MM.1S (cell line): ENCODE results near the gene C20orf96.

Experiments used
- DNase-seq: peaks from one replicate; pipeline ENCODE4 v3.0.0-alpha.2; 2015
- H2AFZ ChIP-seq: fragments of 300-600 bp; sonication (generic); 2 replicates; pipeline ENCODE4 v1.6.0; 2016; ENCODE audit warnings: antibody characterized with exemption, low read length
- H3F3A ChIP-seq: fragments of 300-600 bp; sonication (generic); 2 replicates; pipeline ENCODE4 v1.6.1; 2016; ENCODE audit warnings: mild to moderate bottlenecking, antibody characterized with exemption, low read length, moderate library complexity, mixed read lengths; ENCODE audit not compliant: insufficient read depth
- H3K27ac ChIP-seq: fragments of 300-600 bp; sonication (generic); 2 replicates; pipeline ENCODE4 v1.5.1; 2016; ENCODE audit warnings: mild to moderate bottlenecking, low read length
- H3K27me3 ChIP-seq: fragments of 300-600 bp; sonication (generic); replicated peaks from 2 replicates; pipeline ENCODE4 v1.6.0; 2016; ENCODE audit warnings: low read length; ENCODE audit not compliant: insufficient read depth
- H3K36me3 ChIP-seq: fragments of 300-600 bp; sonication (generic); replicated peaks from 2 replicates; pipeline ENCODE4 v1.6.1; 2016; ENCODE audit warnings: mild to moderate bottlenecking, low read length, mixed read lengths; ENCODE audit not compliant: insufficient read depth
- H3K4me1 ChIP-seq: fragments of 300-600 bp; sonication (generic); 2 replicates; pipeline ENCODE4 v1.6.1; 2016; ENCODE audit warnings: low read length, mixed read lengths
- H3K4me2 ChIP-seq: fragments of 300-600 bp; sonication (generic); 2 replicates; pipeline ENCODE4 v1.6.0; 2016; ENCODE audit warnings: low read depth, low read length
- H3K4me3 ChIP-seq: fragments of 300-600 bp; sonication (generic); 2 replicates; pipeline ENCODE4 v1.5.1; 2016; ENCODE audit warnings: low read length, mixed read lengths
- H3K79me2 ChIP-seq: fragments of 300-600 bp; sonication (generic); 2 replicates; pipeline ENCODE4 v1.6.1; 2016; ENCODE audit warnings: mixed run types, low read length, mixed read lengths
- H3K9ac ChIP-seq: fragments of 300-600 bp; sonication (generic); 2 replicates; pipeline ENCODE4 v1.6.1; 2016; ENCODE audit warnings: low read length, mixed read lengths
- H3K9me2 ChIP-seq: fragments of 300-600 bp; sonication (generic); replicated peaks from 2 replicates; pipeline ENCODE4 v1.6.1; 2016; ENCODE audit warnings: mild to moderate bottlenecking, low read length, mixed read lengths; ENCODE audit not compliant: insufficient read depth
- H3K9me3 ChIP-seq: fragments of 300-600 bp; sonication (generic); replicated peaks from 2 replicates; pipeline ENCODE4 v1.6.1; 2016; ENCODE audit warnings: mild to moderate bottlenecking, low read length, mixed read lengths; ENCODE audit not compliant: insufficient read depth
- H4K20me1 ChIP-seq: fragments of 300-600 bp; sonication (generic); 2 replicates; pipeline ENCODE4 v1.6.1; 2016; ENCODE audit warnings: mild to moderate bottlenecking, low read length, moderate library complexity, mixed read lengths; ENCODE audit not compliant: insufficient read depth
- CTCF ChIP-seq: fragments of 300-600 bp; sonication (generic); IDR thresholded peaks from 2 replicates; pipeline ENCODE4 v1.5.1; 2016; ENCODE audit warnings: antibody characterized with exemption, low read length, mixed read lengths
- EZH2 ChIP-seq: fragments of 300-600 bp; sonication (generic); optimal IDR thresholded peaks from 2 replicates; pipeline ENCODE3; 2017; ENCODE audit warnings: low read depth, mild to moderate bottlenecking, antibody characterized with exemption, low read length, mixed read lengths
- EZH2phosphoT487 ChIP-seq: fragments of 300-600 bp; sonication (generic); IDR thresholded peaks from 2 replicates; pipeline ENCODE4 v1.6.1; 2018; ENCODE audit warnings: antibody characterized with exemption, low read length

The C20orf96 gene

GRCh38 chr20:252801-253200 lies 37.7 kb downstream of the C20orf96 start:
- Histone ChIP-seq H3K27ac (no peak overlapping the region), H3K9me2 (no peaks in the 10 kb centered on the region), H3K27me3 (no peaks in the 10 kb centered on the region), H3K79me2 (no peaks in the 10 kb centered on the region), H3K4me1 (no peaks in the 10 kb centered on the region), H3F3A (no peaks in the 10 kb centered on the region), H4K20me1 (no peaks in the 10 kb centered on the region), H3K36me3 (no peaks in the 10 kb centered on the region), H3K4me3 (no peak overlapping the region), H2AFZ (no peak overlapping the region), H3K4me2 (no peak overlapping the region), H3K9ac (no peak overlapping the region), H3K9me3 (no peaks in the 10 kb centered on the region)
- TF ChIP-seq EZH2phosphoT487 (no peak), EZH2 (no peak), CTCF (no peak)
- no peak for DNase-seq

GRCh38 chr20:251354-251753 lies 39.2 kb downstream of the C20orf96 start:
- no peak overlapping the region for H3K9ac ChIP-seq
- no peaks in the 10 kb centered on the region for H3K27me3 ChIP-seq
- H3F3A ChIP-seq: no peaks in the 10 kb centered on the region
- no peak overlapping the region for H3K27ac ChIP-seq
- TF ChIP-seq EZH2phosphoT487 (no peak), EZH2 (no peak), CTCF (no peak)
- no peak overlapping the region for H3K4me2 ChIP-seq
- H3K9me3 ChIP-seq: no peaks in the 10 kb centered on the region
- no peaks in the 10 kb centered on the region for H3K36me3 ChIP-seq
- no peaks in the 10 kb centered on the region for H3K79me2 ChIP-seq
- H3K9me2 ChIP-seq: no peaks in the 10 kb centered on the region
- H4K20me1 ChIP-seq: no peaks in the 10 kb centered on the region
- H3K4me1 ChIP-seq: no peaks in the 10 kb centered on the region
- DNase-seq: no peak
- H3K4me3 ChIP-seq: no peak overlapping the region
- H2AFZ ChIP-seq: no peak overlapping the region

GRCh38 chr20:242905-243304 lies 47.6 kb downstream of the C20orf96 start:
- no peaks in the 10 kb centered on the region for H3K9me2 ChIP-seq
- H3K9me3 ChIP-seq: no peaks in the 10 kb centered on the region
- H4K20me1 ChIP-seq: no peaks in the 10 kb centered on the region
- no peaks in the 10 kb centered on the region for H3K4me1 ChIP-seq
- no peak for DNase-seq
- H3K36me3 ChIP-seq: no peaks in the 10 kb centered on the region
- no peak for TF ChIP-seq EZH2
- no peak for TF ChIP-seq EZH2phosphoT487
- TF ChIP-seq CTCF: no peak
- H2AFZ ChIP-seq: no peak overlapping the region
- no peak overlapping the region for H3K27ac ChIP-seq
- no peak overlapping the region for H3K4me3 ChIP-seq
- H3K27me3 ChIP-seq: no peaks in the 10 kb centered on the region
- no peaks in the 10 kb centered on the region for H3F3A ChIP-seq
- no peaks in the 10 kb centered on the region for H3K79me2 ChIP-seq
- no peak overlapping the region for H3K4me2 ChIP-seq
- no peak overlapping the region for H3K9ac ChIP-seq
